Body of pancreas (tissue), 4 donors: ENCODE data around the gene CTNND2.

ENCODE experiments used
- CTCF ChIP-seq, 7 experiments: fragments of 450-650 bp in 4 of 7; fragments of 200-600 bp in 3 of 7; sonication (generic) in 3 of 7; IDR thresholded peaks; one replicate each; pipeline ENCODE4 v1.5.1; 2016 to 2019; ENCODE audit warnings: antibody characterized with exemption in 7 of 7
- POLR2A ChIP-seq, 3 donors: fragments of 450-650 bp; IDR thresholded peaks; one replicate each; pipeline ENCODE4 v1.6.1; 2016; ENCODE audit warnings: antibody characterized with exemption in 3 of 3, mild to moderate bottlenecking in 2 of 3

DNA sequence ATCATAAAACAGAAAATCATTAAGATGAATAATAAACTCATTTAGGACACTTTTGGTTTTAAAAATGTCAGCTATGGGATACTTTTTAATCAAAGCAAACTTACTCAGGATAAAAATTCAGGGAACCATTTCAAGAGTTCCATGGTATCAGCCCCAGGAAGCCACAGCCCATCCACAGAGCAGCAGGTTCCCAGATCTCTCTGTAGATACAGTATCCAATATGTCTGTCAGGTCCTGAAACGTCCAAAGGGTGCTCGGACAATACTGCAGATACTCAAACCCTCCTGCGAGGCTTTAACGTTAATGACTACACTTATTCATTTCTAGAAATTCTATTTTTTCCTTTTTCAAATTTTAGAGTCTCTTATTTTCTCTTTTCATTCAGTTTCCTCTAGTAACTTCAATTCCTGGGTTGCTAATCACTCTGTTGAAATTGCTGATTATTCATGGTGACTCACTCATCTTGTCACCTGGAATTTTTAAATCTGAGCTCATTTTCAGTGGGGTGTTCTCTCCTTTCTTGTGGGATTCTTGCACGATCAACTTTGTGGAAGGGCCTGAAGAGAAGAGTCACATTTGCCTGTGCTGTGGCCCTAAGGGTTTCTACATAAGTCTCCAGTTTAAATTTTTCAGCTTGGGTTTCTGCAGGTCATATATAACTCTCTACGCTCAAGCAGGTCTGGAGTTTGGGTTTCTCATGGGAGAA, 435.8 kb downstream of the CTNND2 start:
- TF ChIP-seq CTCF (IDR thresholded peaks at IDR 0.05) (no peak), POLR2A (IDR thresholded peaks at IDR 0.05) (no peak)
